Raji (cell line): ENCODE data around the gene USP7.
A peak's percentile ranks its signal among the peaks of the same experiment; 100 is the strongest.

Experiments
- POLR2A ChIP-seq: IDR thresholded peaks from 2 replicates; pipeline ENCODE4 v1.6.1; 2011; ENCODE audit warnings: low read depth, low read length, control low read depth; ENCODE audit not compliant: insufficient read depth

The USP7 gene

DNA sequence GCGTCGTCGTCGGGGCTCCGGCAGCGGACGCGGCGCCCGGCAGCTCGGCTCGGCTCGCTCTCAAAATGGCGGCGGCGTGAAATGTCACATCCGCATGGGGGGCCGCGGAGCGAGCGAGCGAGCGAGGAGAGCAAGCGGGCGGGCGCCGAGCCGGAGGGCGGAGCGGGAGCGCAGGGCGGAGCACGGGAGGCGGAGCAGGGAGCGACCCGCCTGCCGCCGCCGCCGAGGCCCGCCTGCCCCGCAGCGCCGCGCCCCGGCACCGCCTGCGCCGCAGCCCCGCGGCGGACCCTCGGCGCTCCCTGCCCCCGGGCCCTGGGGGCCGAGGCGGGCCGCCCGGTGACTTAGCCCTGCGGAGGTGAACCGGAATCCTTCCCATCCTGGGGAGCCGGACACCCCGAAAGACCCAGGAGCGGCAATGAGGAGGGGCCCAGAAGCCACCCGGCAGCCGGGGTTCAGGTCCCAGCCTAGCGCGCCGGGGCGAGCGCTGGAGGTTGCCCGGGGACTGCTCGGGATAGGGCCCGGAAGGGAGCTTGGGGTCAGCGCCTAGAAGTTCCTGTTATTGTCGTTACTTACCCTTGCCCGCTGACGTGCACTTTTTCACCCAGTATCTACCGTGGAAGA is at the start of gene USP7:
Gene USP7 (minus strand): TSS at position 86 of the 621 bp plus-strand sequence. CDS start 621 bp downstream, outside the sequence.
- peak; percentile 55 for TF ChIP-seq POLR2A

DNA sequence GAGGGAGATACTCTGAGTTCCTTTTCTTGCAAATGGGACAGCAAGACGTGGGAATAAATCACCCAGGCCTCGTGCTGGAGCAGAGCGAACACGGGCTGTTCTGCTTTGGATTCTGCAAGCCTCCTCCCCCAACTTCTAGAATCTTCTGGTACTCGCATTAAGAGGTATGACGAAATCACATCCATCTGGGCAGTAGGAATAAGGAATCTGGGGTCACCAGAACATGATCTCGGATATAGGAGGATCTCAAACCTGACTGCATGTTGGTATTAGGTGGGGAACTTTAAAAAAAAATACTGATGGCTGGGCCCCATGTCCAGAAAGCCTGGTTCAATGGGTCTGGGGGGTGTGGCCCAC is 49.8 kb upstream of the USP7 start:
- TF ChIP-seq POLR2A = no peak

DNA sequence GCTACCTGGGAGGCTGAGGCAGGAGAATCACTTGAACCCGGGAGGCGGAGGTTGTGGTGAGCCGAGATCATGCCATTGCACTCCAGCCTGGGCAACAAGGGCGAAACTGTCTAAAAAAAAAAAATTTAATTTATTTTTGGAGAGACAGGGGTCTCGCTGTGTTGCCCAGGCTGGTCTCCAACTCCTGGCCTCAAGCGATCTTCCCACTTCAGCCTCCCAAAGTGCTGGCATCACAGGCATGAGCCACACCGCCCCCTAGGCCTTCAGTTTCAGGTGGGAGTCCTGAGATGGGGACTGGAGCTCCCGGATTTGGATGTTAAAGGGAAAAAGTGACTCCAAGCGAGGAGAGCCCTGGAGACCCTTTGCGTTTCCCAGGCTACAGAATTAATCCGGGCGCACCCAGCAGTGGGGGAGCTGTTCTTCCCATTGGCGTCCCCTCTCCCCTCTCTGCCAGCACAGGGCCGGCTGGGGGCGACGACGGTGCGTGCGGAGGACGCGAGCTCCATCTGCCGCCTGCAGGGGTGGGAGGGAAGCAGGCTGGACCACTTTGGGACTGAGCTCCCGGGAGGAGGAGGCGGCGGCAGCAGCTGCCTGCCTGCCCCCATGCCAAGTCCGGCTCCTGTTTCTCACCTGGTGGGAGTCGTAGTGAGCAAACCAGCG is 49.3 kb upstream of the USP7 start:
- TF ChIP-seq POLR2A = no peak

DNA sequence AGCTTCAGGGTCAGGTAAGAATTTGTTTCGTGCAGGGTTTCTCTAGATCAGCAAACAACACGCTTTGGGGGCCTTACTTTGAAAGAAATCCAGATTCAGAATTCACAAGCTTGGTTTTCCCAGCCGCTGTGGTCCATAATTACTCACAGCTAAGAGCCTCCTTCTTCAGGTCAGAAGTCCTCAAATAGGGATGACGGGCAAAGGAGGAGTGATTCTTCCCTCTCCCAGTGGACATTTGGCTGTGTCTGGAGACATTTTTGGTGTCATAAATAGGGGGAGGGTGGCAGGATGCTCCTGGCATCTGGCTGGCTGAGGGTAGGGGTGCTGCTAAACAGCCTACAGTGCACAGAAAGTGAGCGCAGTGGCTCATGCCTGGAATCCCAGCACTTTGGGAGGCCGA is 48.6 kb upstream of the USP7 start:
- no peak for TF ChIP-seq POLR2A

DNA sequence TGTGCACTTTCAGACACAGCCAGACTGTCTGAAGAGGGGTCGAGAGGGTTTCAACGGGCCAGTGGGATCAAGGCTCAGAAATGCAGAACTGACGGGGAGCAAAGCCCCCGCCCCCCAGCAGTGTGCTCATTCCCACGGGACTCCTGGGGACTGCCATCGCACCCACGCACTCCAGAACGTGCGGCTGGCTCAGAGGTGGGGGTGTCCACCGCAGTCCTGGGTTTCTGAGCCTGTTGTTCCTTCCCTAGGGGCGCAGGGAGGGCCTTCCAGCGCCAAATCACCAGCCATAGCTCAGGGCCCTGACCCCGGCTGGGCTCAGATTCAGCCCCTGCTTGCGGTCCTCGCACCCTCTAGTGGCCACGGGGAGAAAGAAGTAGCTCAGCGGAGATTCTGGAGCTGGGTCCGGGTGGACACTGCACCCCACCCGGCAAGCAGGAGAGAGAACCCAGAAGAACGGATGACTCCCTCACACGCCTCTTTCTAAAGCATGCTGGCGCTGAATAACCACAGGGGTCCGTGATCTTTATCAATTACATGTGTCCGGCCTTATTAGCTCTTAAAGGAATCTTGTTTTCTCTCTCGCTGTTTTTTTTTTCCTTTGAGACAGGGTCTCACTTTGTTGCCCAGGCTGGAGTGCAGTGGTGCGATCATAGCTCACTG is 45.0 kb upstream of the USP7 start:
- no peak for TF ChIP-seq POLR2A

DNA sequence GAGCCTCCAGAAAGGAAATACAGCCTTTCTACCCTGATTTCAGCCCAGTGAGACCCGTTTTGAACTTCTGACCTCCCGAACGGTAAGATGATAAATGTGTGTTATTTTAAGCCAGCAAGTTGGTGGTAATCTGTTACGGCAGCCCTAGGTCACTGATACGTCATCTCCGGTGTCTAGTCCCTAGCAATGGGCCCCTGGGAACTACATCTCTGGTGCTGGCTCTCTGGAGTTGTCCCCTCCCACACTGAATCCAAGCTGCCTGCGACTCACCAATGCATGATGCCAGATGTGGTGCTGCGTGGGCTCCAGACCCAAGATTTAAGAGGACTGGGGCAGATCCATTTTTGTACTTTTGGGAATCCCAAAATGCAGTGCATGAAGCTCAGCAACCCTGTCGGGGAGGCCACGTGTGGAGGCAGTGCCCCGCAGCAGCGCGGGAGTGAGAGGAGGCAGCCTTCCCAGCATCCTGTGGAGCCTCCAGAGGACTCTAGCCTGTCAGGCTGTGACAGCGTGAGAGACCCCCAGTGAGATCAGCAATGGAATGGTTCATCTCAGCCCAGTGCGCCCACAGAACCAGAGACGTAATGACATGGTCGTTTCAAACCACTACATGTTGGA is 43.6 kb upstream of the USP7 start:
- no peak for TF ChIP-seq POLR2A

DNA sequence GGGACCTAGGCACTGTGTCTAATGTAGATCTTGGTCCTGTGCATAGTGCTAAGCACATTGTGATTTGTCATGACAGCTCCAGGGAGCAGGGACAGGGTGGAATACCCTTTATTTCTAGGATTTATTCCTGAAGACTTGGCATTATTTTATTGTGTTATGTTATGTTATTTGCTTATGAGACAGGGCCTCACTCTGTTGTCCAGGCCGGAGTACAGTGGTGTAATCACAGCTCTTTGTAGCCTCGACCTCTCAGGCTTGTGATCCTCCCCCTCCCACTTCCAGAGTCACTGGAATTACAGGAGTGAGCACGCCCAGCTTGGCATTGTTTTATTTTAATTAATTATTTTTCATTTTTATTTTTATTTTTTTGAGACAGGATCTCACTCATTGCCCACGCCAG is 40.5 kb upstream of the USP7 start:
- TF ChIP-seq POLR2A = no peak

DNA sequence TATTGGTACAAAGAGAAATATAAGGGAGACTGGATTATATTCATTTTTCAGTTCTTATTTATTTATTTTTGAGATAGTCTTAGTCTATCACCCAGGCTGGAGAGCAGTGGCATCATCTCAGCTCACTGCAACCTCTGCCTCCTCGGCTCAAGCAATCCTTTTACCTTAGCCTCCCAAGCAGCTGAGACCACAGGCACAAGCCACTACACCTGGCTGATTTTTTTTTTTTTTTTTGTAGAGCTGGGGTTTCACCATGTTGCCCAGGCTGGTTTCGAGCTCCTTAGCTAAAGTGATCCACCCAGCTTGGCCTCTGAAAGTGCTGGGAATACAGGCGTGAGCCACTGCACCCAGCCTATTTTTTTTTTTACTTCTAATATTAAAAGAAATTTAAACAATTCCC is 40.1 kb upstream of the USP7 start:
- no peak for TF ChIP-seq POLR2A

DNA sequence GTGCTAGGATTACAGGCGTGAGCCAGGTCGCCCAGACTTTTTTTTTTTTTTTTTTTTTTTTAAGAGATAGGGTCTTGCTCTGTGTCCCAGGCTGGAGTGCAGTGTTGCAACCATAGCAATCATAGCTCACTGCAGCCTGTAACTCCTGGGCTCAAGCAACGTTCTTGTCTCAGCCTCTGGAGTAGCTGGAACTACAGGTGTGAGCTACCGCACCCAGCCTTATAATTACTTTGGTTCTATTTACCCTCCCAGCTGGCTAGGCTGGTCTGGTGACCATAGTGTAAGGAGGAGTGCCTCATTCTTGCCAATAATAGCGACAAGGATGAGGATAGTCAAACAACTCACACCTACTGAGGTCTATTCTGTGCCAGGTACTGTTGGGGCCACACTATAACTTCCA is 39.6 kb upstream of the USP7 start:
- TF ChIP-seq POLR2A = no peak

DNA sequence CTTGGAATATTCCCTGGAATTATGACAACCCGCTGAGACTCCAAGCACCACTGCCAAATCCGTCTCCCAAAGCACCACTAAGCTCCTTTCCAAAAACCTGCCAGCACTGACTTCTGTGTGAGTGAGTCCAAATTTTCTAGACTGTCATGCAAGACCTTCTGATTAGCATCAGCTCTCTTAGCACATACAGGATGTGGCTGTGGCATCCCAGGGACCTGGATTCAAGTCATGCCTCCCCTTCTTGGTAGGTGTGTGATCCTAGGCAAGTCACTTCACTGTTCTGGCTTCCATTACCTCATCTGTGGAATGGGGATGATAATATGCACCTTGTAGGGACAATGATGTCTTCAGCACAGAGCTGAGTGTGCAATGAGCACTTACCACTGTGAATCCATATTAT is 38.3 kb upstream of the USP7 start:
- no peak for TF ChIP-seq POLR2A

DNA sequence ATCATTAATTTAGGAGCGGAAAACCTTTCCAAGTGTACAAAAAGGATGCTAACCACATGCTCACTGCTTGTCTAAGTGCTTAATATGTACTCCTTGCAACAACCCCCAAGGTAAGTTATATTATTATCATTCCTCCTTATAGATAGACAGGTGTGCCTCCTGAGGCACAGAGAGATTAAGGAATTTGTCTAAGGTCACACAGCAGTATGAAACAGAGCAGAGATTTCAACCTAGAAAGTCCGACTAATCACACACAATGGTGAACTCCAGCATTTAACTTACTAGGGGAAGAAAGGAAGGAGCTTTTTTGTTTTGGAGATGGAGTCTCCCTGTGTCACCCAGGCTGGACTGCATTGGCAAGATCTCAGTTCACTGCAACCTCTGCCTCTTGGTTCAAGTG is 37.0 kb upstream of the USP7 start:
- TF ChIP-seq POLR2A = no peak

DNA sequence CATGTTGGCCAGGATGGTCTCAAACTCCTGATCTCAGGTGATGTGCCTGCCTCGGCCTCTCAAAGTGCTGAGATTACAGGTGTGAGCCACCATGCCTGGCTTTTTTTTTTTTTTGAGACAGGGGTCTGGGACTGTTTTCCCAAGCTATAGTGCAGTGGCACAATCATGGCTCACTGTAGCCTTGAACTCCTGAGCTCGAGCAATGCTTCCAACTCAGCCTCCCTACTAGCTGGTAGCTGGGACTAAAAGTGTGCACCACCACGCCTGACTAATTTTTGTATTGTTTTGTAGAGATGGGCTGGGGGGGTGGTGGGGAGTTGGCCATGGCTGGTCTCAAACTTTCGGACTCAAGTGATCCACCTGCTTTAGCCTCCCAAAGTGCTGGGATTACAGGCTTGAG is 36.1 kb upstream of the USP7 start:
- TF ChIP-seq POLR2A = no peak

DNA sequence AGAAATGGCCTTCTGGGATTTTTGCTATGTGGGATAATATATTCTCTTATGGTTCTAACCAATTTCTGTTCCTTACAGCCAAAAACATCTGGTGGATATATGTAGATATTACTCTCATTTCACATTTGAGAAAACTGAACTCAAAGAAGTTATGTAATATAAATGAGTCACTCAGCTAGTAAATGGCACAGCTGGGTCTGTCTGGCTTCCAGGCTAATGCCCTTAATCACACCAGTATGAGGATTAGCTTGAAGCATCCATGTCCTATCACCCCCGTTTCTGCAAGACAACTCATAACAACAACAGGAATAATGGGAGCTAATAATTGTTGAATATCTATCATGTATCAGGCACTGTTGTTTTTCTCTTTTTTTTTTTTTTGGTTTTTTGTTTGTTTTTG is 34.4 kb upstream of the USP7 start:
- TF ChIP-seq POLR2A = no peak

DNA sequence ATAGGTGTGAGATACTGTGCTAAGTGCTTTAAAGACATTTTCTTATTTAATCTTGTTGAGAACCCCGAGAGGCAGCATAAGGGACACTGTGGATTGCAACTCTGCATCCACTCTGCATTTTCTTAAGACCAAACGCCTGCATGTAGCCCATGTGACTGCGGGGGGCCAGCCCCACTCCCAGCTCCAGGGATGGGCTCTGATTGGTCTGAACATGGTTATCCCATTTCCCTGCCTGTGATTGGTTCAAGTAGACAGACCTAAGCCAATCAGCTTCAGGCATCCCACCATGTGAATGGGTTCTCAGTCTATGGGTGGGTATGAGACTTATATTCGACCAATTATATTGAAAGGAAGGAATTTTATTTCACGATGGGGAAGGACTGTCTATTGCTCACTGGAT is 33.2 kb upstream of the USP7 start:
- TF ChIP-seq POLR2A = no peak

DNA sequence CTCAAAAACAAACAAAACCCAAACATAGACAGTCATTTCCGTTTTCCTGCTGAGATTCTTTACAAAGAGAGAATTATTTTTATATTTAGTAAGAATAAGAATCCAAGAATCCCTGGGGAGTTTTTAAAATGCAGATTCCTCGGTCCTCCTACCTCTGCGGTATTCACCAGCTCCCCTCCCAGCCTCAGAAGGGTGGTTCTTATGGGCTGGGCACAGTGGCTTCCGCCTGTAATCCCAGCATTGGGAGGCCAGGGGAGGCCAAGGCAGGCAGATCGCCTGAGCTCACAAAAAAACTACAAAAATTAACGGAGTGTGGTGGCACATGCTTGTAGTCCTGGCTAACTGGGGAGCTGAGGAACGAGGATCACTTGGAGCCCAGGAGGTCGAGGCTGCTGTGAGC is 26.7 kb upstream of the USP7 start:
- TF ChIP-seq POLR2A = no peak
